Stimulated activated CD8-positive, alpha-beta memory T cell treated with anti-CD3 and anti-CD28 coated beads, Interleukin-7, amount 100 ng/mL, for 48 hours (primary cell): ENCODE data around the gene JRKL.
"Not testable (repeated sequence)": the region's sequence is repeated elsewhere in the genome, so short reads cannot be mapped to it uniquely, and the experiment has no call there.

Source experiments
- DNase-seq, 2 donors: peaks; one replicate each; pipeline ENCODE4 v3.0.0-alpha.2; 2020; ENCODE audit warnings: low read depth in 1 of 2; ENCODE audit errors: extremely low read depth in 1 of 2

The JRKL gene

GRCh38 chr11:96393753-96394348, 4.0 kb downstream of the JRKL start:
- DNase-seq: no peak

- DNase-seq: no peak
These were observed 5.0 kb downstream of the JRKL start for GRCh38 chr11:96394773-96395172.

DNA sequence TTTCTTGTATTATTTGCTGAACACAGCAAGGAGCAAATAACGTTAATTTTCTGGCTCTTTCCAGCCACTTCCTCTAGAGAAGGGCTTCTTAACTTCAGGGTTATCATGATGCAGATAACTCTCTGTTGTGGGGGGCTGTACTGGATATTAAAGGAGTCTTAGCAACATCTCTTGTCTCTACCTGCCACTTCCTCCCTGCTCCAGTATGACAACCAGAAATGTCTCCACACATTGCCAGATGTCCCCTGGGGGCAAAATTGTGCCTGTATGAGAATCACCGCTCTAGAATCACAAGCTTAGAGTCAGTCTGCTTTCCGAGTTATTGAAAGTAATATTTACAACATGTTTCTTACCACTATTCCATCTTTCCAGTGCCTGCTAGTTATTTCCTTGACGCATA, 6.8 kb downstream of the JRKL start:
- no peak for DNase-seq

DNA sequence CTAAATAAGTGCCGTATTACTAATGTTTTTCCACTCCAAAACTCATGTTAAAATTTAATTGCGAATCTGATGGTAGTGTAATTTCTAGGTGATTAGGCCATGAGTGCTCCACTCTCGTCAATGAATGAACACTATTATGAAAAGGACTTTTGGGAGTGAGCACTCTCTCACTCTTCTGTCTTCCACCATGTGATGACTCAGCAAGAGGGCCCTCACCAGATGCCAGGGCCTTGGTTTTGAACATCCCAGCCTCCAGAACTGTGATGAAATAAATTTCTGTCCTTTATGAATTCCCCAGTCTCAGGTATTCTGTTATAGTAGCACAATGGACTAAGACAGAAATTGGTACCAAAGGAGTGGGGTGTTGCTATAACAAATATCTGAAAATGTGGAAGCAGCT, 8.1 kb downstream of the JRKL start:
- no peak for DNase-seq

- no peak for DNase-seq
These were observed 10.9 kb downstream of the JRKL start for GRCh38 chr11:96400697-96401096.

DNA sequence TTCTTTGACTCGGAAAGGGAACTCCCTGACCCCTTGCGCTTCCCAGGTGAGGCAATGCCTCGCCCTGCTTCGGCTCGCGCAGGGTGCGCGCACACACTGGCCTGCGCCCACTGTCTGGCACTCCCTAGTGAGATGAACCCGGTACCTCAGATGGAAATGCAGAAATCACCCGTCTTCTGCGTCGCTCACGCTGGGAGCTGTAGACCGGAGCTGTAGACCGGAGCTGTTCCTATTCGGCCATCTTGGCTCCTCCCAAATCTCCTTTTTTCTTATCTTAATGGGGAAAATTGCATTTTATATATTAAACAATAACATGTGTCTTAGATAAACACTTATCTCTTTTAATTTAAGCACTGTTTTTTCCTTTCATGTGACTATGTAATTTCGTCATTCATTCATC, 21.6 kb downstream of the JRKL start:
- DNase-seq: not testable (repeated sequence)

DNA sequence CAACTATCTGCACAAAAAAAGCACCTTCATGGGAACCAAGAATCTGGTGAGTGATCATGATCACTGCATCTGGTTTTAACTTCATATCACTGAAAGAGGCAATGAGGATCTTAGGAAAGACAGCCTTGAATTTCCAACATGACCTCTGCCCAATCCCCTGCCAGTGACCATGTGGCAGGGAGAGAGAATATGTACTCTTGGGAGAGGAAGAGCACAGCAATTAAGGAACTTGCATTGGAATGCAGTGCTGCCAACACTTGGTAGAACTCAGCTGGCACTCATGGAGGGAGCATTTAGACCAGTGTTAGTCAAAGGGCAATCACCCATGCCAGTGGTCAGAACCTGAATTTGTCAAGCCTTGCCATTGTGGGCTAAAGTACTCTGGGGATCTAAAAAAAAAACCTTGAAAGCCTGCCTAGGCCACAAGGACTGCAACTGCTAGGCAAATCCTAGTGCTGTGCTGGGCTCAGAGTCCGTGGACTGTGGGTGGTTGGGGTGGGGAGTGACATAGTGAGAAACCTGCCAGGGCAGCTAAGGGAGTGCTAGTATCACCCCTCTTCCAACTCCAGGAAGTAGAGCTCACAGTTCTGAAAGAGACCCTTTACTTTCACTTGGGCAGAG, 23.1 kb downstream of the JRKL start:
- no peak for DNase-seq

- DNase-seq: no peak
These were observed 23.6 kb downstream of the JRKL start for GRCh38 chr11:96413408-96413807.

DNA sequence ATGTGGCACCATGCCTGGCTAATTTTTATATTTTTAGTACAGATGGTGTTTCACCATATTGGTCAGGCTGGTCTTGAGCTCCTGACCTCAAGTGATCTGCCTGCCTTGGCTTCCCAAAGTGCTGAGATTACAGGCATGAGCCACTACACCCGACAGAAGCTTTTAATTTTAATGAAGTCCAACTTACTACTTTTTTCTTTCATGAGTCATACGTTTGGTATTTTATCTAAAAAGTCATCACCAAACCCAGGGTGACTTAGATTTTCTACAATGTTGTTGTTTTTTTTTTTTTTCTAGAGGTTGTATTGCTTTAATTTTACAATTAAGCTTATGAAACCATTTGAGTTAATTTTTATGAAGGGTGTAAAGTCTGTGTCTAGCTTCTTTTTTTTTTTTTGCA, 34.9 kb downstream of the JRKL start:
- DNase-seq: no peak

DNA sequence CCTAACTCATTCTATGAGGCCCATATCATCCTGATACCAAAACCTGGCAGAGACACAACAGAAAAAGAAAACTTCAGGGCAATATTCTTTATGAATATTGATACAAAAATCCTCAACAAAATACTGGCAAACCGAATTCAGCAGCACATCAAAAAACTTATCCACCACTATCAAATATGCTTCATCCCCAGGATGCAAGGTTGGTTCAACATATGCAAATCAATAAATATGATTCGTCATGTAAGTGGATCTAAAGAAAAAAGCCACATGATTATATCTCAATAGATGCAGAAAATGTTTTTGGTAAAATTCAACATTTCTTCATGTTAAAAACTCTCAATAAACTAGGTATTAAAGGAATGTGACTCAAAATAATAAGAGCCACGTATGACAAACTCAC, 40.9 kb downstream of the JRKL start:
- DNase-seq: no peak

DNA sequence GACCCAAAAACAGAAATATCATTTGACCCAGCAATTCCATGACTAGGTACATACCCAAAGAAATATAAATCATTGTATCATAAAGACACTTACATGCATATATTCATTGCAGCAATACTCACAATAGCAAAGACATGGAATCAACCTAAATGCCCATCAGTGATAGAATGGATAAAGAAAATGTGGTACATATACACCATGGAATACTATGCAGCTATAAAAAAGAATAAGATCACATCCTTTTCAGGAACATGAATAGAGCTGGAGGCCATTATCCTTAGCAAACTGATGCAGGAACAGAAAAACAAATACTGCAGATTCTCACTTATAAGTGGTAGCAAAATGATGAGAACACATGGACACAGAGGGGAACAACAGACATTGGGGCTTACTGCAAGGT, 42.8 kb downstream of the JRKL start:
- not testable (repeated sequence) for DNase-seq
